ENCODE data around the gene SUMO3.

DNA sequence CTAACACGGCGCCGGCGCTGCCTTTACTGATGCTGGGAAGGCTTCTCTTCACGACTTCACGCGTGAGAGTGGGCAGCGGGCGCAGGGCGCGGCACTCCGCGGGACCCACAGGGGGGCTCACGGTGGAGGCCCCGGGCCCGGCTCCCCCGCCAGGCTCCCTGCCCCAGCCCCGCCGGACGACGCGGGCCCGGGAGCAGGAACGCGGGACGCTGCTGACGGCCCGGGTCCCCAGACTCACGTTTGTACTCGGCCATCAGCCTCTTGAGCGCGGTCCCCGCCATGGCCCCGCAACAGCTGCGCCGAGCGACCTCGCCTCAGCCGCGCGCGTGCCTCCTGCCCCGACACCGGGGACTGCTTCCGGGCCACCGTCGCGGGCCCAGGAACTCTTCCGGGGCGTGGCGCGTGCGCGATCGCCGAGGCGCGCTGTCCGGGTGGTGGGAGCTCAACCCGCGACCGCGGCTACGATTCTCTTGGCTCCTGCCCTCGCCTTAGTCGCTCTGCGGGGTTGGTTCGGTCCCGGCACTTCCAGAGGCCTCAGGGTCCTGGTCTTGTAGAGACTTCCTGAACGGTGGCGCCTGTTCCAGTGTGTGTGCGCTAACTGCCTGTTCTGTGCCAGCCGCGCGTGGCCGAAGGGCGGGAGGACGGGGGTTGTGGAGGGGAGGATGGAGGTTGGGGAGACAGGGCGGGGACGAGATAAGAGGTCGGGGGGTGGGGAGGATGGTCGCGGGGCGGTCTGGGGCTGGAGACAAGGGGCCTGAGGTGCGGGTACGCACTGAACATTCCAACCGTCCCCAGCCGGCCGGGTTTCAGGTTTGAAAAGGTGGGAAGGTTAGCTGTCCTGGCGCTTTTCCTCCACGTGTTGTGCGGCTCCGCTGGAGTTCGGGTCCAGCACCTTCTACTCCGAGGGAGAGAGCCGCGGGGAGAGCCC is 16.1 kb downstream of the SUMO3 start, which contains the start of gene UBE2G2:
- TF ChIP-seq CTCF (IDR thresholded peaks at IDR 0.05; ENCODE audit: low read length) (no peak), EZH2 (IDR thresholded peaks at IDR 0.05; ENCODE audit: borderline replicate concordance, low read length) (no peak)

Data from OCI-LY1 (cell line).